ENCODE results near the gene BRI3.

The BRI3 gene

DNA sequence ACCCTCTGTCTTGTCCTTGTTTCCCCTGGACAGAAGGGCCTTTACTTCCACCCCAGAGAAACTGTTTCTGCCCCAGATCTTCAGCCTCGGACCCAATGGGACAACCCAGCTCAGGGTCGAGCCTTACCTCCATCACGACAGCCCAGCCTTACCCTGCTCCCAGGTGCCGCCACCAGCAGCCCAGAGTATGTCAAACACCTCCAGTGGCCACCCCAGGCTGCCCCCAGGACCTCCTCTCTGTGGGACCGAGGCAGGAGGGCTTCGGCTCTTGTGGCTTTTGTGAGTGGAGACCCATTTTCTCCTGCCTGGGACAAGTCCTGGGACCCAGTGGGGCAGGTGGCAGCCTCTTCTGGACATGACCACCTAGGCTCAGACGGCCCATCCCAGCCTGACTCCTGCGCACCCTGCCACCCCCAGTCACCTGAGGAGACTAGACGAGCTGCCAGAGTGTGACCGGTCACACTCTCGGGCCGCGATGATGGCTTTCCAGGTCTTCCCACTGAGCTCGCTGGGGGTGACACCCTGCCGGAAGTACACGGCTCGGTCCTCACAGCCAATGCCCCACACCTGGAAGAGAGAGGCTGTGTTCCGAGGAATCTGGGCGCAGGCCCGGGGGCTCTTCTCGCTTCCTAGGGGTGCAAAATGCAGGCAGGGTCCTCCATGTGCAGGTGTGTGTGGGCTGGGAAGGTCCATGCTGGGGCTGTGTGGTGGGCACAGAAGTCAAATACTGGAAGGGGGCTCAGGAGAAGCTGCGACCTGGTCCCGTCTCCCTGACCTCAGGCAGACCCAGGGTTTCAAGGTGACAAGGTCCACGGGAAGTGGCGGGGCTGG, 44.9 kb upstream of the BRI3 start:
- Histone ChIP-seq H3K27me3 (ENCODE audit: insufficient read depth, poor library complexity, severe bottlenecking) (no peaks in the 10 kb centered on the region), H3K27ac (replicated peaks) (no peak overlapping the region), H3K4me3 (replicated peaks; ENCODE audit: insufficient read depth, low read length) (no peak overlapping the region)
- TF ChIP-seq CTCF (IDR thresholded peaks at IDR 0.05; ENCODE audit: insufficient read depth, low read length), result no peak
- TF ChIP-seq POLR2AphosphoS5 (IDR thresholded peaks at IDR 0.05; ENCODE audit: low read depth), result no peak
- no peak for TF ChIP-seq GABPA (IDR thresholded peaks at IDR 0.05; ENCODE audit: low read depth)
- TF ChIP-seq, protein P1, sequence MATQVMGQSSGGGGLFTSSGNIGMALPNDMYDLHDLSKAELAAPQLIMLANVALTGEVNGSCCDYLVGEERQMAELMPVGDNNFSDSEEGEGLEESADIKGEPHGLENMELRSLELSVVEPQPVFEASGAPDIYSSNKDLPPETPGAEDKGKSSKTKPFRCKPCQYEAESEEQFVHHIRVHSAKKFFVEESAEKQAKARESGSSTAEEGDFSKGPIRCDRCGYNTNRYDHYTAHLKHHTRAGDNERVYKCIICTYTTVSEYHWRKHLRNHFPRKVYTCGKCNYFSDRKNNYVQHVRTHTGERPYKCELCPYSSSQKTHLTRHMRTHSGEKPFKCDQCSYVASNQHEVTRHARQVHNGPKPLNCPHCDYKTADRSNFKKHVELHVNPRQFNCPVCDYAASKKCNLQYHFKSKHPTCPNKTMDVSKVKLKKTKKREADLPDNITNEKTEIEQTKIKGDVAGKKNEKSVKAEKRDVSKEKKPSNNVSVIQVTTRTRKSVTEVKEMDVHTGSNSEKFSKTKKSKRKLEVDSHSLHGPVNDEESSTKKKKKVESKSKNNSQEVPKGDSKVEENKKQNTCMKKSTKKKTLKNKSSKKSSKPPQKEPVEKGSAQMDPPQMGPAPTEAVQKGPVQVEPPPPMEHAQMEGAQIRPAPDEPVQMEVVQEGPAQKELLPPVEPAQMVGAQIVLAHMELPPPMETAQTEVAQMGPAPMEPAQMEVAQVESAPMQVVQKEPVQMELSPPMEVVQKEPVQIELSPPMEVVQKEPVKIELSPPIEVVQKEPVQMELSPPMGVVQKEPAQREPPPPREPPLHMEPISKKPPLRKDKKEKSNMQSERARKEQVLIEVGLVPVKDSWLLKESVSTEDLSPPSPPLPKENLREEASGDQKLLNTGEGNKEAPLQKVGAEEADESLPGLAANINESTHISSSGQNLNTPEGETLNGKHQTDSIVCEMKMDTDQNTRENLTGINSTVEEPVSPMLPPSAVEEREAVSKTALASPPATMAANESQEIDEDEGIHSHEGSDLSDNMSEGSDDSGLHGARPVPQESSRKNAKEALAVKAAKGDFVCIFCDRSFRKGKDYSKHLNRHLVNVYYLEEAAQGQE (IDR thresholded peaks at IDR 0.05; ENCODE audit: insufficient replicate concordance, low read depth), result no peak
- TF ChIP-seq SPI1 (IDR thresholded peaks at IDR 0.05; ENCODE audit: borderline replicate concordance, low read depth), result no peak
- no peak for DNase-seq (ENCODE audit: low read depth in 1 of 2, low spot score in 1 of 2)

DNA sequence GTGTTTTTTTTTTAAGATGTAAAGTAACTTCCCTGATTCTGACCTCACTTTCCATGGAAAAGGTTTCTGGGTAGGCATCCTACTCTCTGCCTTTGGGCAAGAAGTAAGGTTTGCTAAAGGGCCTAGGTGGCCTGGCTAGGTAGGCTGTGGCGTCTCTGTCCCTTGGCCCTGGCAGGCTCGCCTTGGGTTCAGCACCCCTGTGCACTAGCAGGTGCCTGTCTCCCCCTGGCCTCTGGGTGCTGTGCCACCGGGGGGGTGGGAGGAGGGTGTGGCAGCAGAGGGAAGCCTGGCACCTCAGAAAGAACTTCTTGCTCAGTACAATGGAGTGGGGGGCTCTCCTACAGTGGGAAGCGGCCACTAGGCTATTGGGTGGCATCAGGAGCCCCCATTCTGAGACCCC, 43.4 kb upstream of the BRI3 start:
- no peak for DNase-seq (ENCODE audit: low read depth in 1 of 2, low spot score in 1 of 2)
- TF ChIP-seq SPI1 (IDR thresholded peaks at IDR 0.05; ENCODE audit: borderline replicate concordance, low read depth) (no peak), CTCF (IDR thresholded peaks at IDR 0.05; ENCODE audit: insufficient read depth, low read length) (no peak), POLR2AphosphoS5 (IDR thresholded peaks at IDR 0.05; ENCODE audit: low read depth) (no peak), GABPA (IDR thresholded peaks at IDR 0.05; ENCODE audit: low read depth) (no peak)
- TF ChIP-seq, protein P1 (IDR thresholded peaks at IDR 0.05; ENCODE audit: insufficient replicate concordance, low read depth), result no peak
- H3K27ac ChIP-seq (replicated peaks), result no peak overlapping the region
- H3K4me3 ChIP-seq (replicated peaks; ENCODE audit: insufficient read depth, low read length), result no peak overlapping the region
- H3K27me3 ChIP-seq (ENCODE audit: insufficient read depth, poor library complexity, severe bottlenecking), result no peaks in the 10 kb centered on the region

DNA sequence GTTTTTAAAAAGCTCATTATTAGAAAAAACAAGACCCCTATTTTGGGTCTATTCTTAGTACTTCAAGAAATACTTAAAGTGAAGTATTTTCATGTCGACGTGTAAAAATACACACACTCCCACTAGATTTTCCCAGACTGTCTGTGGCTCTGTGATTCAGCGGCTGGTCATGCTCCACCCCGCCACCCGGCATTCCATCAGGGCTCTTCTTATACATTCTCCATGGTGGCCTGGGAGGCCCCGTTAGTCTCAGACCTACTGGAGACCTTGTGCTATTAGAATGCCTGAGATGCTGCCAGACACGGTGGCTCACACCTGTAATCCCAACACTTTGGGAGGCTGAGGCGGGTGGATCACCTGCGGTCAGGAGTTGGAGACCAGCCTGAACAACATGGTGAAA, 42.5 kb upstream of the BRI3 start:
- no peak overlapping the region for H3K27ac ChIP-seq (replicated peaks)
- DNase-seq (ENCODE audit: low read depth in 1 of 2, low spot score in 1 of 2), result no peak
- no peak overlapping the region for H3K4me3 ChIP-seq (replicated peaks; ENCODE audit: insufficient read depth, low read length)
- TF ChIP-seq CTCF (IDR thresholded peaks at IDR 0.05; ENCODE audit: insufficient read depth, low read length), result no peak
- TF ChIP-seq POLR2AphosphoS5 (IDR thresholded peaks at IDR 0.05; ENCODE audit: low read depth), result no peak
- TF ChIP-seq SPI1 (IDR thresholded peaks at IDR 0.05; ENCODE audit: borderline replicate concordance, low read depth), result no peak
- no peak for TF ChIP-seq GABPA (IDR thresholded peaks at IDR 0.05; ENCODE audit: low read depth)
- TF ChIP-seq, protein P1 (IDR thresholded peaks at IDR 0.05; ENCODE audit: insufficient replicate concordance, low read depth), result no peak
- no peaks in the 10 kb centered on the region for H3K27me3 ChIP-seq (ENCODE audit: insufficient read depth, poor library complexity, severe bottlenecking)

Measured in HL-60 (cell line).